ENCODE results near the gene LCE1E. TPM values are rescaled to one million over a fixed set of nuclear protein-coding genes. Genes with fewer than 3 reads are reported as not detected.

Gene LCE1E
- total RNA-seq, 4 donors from 2014 or later: not detected

DNA sequence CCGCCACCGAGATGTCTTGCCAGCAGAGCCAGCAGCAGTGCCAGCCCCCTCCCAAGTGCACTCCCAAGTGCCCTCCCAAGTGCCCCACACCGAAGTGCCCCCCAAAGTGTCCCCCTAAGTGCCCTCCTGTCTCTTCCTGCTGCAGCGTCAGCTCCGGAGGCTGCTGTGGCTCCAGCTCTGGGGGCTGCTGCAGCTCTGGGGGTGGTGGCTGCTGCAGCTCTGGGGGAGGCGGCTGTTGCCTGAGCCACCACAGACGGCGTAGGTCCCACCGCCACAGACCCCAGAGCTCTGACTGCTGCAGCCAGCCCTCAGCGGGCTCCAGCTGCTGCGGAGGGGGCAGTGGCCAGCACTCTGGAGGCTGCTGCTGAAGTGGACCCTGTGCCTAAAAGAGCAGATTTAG, 9.7 kb upstream of the LCE1E start:
- TF ChIP-seq POLR2A (IDR thresholded peaks at IDR 0.05): no peak
- TF ChIP-seq CTCF (IDR thresholded peaks at IDR 0.05): no peak
- WGBS, 2 donors: 64 to 85% methylated on average over 2 to 3 of the region's 11 CpGs
- intact Hi-C loops (cut with DNase I): no loop called here

DNA sequence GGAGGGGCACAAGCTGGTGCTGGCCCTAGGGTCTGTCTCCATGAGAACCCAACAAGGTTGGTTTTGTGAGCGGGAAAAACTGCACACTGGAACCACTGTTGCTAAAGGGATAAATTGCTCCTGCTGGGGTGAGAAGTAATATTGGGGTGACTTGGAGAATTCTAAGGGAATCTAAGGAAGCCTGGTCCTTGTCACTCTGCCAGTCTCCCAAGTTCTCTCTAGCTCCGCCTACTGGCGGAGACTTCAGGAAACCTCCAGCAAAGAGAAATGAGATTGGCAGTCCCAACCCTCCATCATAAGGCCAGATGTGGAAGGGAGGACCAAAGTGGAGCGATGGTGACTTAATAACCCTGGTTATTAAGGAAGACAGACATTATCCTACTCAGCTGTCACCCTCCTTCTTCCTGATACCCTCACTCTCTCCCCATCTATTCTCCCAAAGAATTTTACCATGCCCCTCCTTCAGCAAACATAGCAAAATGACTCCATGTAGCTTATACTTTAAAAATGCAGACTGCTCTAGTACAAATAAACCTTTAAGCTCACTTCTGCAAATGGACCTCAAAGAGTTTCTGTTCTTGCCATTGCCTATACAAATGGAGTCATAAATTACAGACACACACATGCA, 8.4 kb upstream of the LCE1E start:
- intact Hi-C loops (cut with DNase I): no loop called here
- WGBS, 2 donors: 8 to 47% methylated on average over 2 to 4 of the region's 4 CpGs
- no peak for DNase-seq

More for the DNA sequence above, 9.7 kb upstream of the LCE1E start:
- H3K9me3 ChIP-seq: no peaks in the 10 kb centered on the region
- no peak for DNase-seq
- H3K27me3 ChIP-seq: peaks cover 0 to 3% (median 0%) of the 10 kb centered on the region in 4 donors
- no peak overlapping the region for H3K4me3 ChIP-seq
- H3K4me1 ChIP-seq: no peaks in the 10 kb centered on the region
- no peaks in the 10 kb centered on the region for H3K36me3 ChIP-seq
- H3K27ac ChIP-seq: no peak overlapping the region

GRCh38 chr1:152783095-152783494, 3.0 kb upstream of the LCE1E start:
- no peaks in the 10 kb centered on the region for H3K9me3 ChIP-seq
- no peak overlapping the region for H3K4me3 ChIP-seq
- 56 to 70% methylated on average over 2 of the region's 2 CpGs for WGBS, 2 donors
- intact Hi-C loops (cut with DNase I): no loop called here
- no peak overlapping the region for H3K27ac ChIP-seq
- H3K27me3 ChIP-seq: no peaks in the 10 kb centered on the region
- TF ChIP-seq POLR2A (IDR thresholded peaks at IDR 0.05) (no peak), CTCF (IDR thresholded peaks at IDR 0.05) (no peak)
- no peaks in the 10 kb centered on the region for H3K36me3 ChIP-seq
- DNase-seq: no peak
- H3K4me1 ChIP-seq: peaks cover 0 to 11% (median 10%) of the 10 kb centered on the region in 3 donors

More for the DNA sequence above, 8.4 kb upstream of the LCE1E start:
- no peaks in the 10 kb centered on the region for H3K9me3 ChIP-seq
- H3K36me3 ChIP-seq: no peaks in the 10 kb centered on the region
- no peaks in the 10 kb centered on the region for H3K4me1 ChIP-seq
- no peak overlapping the region for H3K27ac ChIP-seq
- peaks cover 0 to 3% (median 0%) of the 10 kb centered on the region in 4 donors for H3K27me3 ChIP-seq
- no peak overlapping the region for H3K4me3 ChIP-seq
- TF ChIP-seq CTCF (IDR thresholded peaks at IDR 0.05) (peak in 3 of 6 experiments; percentile 14 to 57 (median 19)), POLR2A (IDR thresholded peaks at IDR 0.05) (no peak)

DNA sequence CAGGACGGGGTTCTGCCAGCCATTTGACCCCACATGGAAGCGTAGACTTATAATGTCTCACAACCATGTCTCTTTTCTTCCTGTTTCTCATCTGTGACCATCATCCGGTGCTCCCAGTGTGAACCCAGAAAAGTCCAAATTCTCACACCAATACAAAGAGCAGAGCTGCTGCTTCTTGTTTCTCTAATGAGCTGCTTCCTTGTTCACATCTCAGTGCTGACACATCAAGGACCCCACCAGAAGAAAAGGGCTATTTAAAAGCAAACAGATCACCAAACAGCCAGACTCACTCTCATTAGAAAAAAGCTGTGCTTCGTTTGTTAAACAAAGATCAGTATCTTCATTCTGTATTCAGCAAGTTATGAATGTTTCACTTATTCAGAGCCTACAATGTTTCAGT, 9.6 kb downstream of the LCE1E start:
- H3K27me3 ChIP-seq: no peaks in the 10 kb centered on the region
- no peaks in the 10 kb centered on the region for H3K36me3 ChIP-seq
- H3K9me3 ChIP-seq: no peaks in the 10 kb centered on the region
- intact Hi-C loops (cut with DNase I): no loop called here
- H3K4me1 ChIP-seq: no peaks in the 10 kb centered on the region
- no peak for TF ChIP-seq CTCF (IDR thresholded peaks at IDR 0.05)
- TF ChIP-seq POLR2A (IDR thresholded peaks at IDR 0.05): no peak
- no peak for DNase-seq
- H3K4me3 ChIP-seq: no peak overlapping the region
- no peak overlapping the region for H3K27ac ChIP-seq
- 58 to 62% methylated on average over 4 of the region's 4 CpGs for WGBS, 2 donors

DNA sequence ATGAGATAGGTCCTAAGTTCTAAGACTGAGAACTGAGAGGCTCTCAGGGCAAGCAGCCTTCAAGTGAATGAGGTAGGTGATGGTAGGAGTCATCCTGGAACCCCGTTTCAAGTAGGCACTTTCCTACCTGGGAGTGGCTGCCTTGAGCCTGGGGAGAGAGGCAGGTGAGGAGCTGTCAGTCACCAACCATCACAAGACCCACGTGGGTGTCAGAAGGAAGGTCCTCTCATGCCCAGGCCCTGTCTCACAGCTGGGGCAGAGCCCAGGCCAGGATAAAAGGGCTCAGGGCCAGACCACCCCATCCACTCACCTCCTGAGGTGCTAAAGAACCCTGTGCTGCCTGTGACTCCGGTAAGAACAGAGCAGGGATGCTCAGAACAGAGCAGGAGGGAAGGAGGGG, 10.4 kb downstream of the LCE1E start, which contains the start of gene LCE1D:
Gene LCE1D (plus strand): TSS at position 301 of the 400 bp plus-strand sequence. CDS start 1,074 bp downstream, outside the sequence.
- Histone ChIP-seq H3K4me1 (no peaks in the 10 kb centered on the region), H3K9me3 (no peaks in the 10 kb centered on the region), H3K27me3 (no peaks in the 10 kb centered on the region), H3K4me3 (no peak within 1 kb of the TSS), H3K36me3 (no peaks in the 10 kb centered on the region), H3K27ac (no peak within 1 kb of the TSS)
- 54 to 58% methylated on average over 2 of the region's 3 CpGs for WGBS, 2 donors
- DNase-seq: no peak
- intact Hi-C loops (cut with DNase I): no loop called here
- TF ChIP-seq CTCF (IDR thresholded peaks at IDR 0.05) (no peak), POLR2A (IDR thresholded peaks at IDR 0.05) (no peak)
